HK-2 (cell line): ENCODE results near the gene SCYGR4.

Experiments
- DNase-seq: peaks from one replicate; pipeline ENCODE4 v3.0.0-alpha.2; 2018; ENCODE audit not compliant: unreplicated experiment

Gene SCYGR4

DNA sequence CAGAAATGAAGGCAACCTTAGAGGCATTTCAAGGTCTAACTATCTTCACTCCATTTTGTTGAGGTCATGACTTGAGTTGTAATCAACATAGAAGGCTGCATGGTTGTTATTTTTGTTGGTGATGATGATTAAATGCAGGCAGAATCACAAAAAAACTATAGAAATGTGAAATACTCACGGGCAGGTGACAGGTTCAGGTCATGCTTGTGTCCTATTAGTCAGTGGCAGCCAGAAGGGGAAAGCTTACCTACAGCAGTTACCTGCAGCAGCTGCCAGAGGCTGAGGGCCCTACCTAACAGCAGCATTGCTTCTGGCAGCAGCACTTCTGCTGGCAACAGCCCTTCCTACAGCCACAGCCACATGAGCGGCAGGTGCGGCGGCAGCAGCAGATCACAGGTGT is 3.1 kb upstream of the SCYGR4 start:
- no peak for DNase-seq

DNA sequence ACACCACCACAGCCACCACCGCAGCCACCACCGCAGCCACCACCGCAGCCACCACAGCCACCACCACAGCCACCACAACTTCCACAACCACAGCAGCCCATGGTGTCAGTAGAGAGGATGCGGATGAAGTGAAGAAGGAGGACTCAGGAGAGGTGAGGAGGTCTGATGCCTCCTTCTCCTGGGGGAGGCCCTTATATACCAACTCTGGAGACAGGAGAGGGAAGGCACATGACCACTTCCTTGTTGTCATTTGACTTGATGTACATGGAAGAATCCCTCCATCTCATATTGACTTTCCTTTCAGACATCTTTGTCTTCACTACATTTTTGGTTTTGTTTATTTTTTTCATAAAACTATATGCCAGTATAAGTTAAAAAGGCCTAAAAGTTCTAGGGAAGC is 2.6 kb upstream of the SCYGR4 start, which contains the start of gene SCYGR3:
Gene SCYGR3, minus strand, starts transcription at position 101 of the 400 bp plus-strand sequence. Its CDS starts 0 bp downstream, at position 101.
- DNase-seq: no peak

DNA sequence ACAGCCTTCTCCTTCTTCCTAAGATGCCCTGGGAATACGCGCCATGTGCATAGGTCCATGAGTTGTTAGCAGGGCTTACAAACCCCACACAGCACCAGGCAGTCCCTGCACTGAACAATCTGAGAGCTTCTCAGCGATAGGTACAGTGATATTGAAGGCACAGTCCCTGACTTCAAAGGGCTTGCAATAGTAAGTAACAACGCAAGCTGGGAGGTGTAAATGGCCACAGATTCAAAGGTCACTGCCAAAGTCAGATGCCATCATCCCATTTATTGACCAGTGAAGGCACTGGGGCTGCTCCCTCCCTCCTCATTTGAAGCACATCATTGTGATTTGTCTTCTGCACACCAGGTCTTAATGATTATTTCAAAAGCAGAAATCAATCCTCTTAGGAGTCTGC is 2.1 kb upstream of the SCYGR4 start:
- no peak for DNase-seq

DNA sequence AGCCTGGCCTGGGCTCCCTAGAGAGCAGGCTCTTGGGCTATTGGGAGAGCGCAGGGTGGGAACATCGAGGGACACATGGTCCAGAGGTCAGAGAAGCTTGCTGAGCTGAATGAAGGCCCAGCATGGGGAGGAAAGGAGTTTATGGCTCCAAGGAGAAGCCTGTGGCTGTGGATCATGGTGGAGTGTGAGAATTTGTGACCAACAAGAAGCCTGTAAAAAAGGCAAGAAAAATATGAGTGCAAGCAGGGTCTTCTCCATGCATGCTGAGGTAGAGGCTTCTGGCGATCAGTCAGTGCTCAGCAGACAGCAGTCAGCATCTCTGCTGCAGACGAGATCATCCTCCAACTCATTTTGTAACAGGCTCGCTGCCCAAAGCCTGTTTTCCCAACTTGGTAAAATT is 1.4 kb upstream of the SCYGR4 start:
- no peak for DNase-seq

DNA sequence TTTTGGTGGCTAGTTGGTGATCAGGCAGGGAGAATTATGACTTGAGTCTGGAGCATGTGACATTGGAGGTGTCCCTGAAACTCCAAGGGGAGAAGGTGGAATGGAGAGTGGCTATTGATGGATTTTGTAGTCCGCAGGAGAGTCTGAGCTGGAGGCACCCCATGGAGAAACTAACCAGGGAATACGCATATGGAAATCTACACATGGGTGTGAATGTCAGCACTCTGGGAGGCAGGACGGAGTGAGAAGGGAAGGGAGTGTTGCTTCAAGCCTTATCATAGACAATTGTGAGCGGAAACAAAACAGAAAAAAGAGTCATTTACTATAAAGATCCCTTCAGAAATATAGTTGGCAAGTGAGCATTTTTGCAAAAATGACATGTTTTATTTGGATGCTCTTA is 667 bp upstream of the SCYGR4 start:
- DNase-seq: no peak

DNA sequence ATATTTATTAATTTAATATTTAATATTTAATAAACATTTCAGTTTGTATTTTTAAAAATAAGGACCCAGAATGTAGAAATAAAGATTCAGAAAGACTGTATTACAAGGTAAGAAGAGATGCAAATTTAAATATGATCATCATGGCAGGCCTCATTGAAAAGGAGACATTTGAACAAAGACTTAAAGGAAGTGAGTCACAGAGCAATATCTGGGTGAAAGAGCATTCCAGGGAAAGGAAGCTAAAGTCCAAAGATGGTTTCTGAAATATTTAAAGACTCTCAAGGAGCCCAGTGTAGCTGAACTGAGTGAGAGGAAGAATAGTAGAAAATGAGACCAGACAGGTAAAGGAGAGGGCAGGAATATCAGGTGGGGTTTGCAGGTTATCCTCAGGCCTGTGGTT is 5.9 kb downstream of the SCYGR4 start:
- no peak for DNase-seq

DNA sequence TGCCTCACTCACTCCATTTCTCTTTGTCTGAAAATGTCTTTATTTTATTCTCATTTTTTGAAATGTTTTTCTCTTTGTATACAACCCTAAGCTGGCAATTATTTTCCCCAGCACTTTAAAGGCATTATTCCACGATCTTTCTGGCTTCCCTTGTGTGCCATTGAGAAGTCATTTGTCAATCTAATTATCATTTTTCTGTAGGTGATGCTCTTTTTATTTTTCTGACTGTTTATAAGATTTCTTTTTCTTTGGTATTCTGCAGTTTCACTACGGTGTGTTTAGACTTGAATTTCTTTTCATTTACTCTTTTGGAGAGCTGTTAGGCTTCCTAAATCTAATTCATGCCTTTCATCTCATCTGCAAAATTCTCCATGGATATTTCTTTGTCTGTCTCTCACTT is 8.1 kb downstream of the SCYGR4 start:
- no peak for DNase-seq

DNA sequence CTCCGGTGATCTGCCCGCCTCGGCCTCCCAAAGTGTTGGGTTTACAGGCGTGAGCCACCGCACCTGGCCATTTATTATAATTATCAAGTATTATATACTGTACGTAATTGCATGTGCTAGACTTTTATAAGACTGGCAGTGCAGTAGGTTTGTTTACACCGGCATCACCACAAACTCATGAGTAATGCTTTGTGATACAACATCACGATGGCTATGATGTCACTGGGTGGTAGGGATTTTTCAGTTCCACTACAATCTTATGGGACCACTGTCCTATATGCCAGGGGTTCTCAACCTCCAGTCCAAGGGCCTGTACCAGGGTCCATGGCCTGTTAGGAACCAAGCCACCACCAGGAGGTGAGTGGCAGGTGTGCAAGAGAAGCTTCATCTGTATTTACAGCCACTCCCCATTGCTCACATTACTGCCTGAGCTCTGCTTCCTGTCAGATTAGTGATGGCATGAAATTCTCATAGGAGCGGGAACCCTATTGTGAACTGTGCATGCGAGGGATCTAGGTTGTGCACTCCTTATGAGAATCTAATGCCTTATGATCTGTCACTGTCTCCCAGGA is 9.4 kb downstream of the SCYGR4 start:
- DNase-seq: no peak

DNA sequence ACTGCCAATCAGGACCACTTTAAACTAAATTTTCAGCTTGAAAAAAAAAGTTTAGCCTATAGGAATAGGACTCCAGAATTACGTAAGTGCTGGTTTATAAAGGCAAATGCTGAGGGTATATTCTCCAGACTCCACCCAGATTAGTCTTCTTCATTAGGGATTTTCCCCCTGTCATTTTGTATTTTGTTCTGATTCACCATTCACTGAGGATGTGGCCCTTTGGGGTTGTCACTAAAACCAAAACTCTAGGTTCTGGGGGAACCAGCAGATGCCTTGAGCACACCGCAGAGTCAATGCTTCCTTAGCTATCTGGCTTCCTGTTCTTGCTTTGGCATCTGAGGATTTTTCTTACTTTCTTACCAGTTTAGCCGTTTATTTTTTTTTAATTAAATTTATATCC is 10.5 kb downstream of the SCYGR4 start:
- DNase-seq: no peak

DNA sequence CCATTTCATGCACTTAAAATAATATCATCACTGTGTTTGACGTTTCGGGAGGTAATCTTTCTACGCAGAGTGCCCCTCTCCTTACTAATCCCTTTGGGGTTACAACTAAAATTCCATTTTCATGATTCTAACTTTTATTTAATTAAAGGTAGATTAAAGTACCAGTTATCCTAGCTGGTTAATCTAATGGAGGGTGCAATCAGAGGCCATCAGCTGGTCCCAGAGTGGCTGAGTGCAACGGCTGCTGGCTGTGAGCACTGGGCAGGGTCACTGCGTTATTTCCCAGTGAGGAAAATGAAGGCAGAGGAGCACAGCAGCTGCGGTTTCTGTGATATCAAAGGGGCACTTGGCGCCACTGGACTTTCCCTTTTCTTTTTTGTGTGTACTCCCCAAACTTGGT is 12.1 kb downstream of the SCYGR4 start:
- no peak for DNase-seq

DNA sequence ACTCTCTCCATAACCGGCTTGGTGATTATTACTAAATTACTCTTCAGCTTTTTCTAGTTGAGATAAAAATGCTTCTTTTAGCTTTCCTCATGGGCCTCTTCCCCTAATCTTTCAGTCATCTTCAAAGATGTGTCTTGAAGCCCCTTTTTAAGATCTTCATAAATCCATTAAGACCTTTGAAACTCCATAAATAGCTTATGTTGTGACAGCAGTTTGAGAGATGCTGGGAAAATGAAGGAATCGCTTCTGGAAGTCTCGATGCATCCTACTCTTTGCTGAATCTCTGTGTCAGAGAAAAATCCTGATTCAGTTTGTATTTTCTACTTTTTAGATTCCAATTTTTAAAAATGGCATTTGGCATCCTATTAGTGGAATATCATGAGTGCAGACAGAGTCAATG is 13.0 kb downstream of the SCYGR4 start:
- DNase-seq: no peak

DNA sequence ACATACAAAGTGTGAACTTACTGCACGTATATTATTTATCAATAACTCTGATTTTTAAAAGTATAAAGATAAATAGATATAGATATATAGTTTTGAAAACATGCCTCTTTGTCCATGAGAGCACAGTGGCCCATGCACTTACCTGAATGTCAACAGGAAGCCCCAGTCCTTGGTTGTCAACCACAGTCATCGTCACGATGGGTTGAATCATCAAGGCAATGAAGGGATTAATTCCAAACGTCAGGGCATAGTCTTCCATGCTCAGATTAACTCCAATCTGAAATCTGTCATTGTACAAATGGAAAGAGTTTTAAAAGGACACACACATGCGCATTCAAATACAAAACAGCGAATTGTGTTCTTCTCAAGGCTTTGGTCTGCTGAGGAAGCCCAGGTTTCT is 15.5 kb downstream of the SCYGR4 start:
- DNase-seq: no peak

DNA sequence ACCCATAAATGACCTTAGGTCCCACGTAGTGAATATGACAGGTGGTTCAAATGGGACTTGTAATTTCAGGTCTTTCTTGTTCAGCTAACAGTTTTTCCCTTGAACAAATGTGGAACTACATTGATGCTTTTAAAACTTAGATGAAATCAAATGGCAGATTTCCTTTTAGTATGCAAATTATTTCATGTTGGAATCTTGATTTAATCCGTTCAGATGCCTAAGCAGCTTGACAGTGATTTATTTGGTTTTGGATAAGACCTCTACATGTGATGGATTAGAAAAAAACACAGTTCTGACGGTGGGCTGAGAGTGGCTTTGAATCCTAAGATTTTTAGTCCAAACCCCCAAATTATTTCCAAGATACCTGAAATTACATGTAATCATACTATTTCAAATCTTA is 16.9 kb downstream of the SCYGR4 start:
- no peak for DNase-seq

DNA sequence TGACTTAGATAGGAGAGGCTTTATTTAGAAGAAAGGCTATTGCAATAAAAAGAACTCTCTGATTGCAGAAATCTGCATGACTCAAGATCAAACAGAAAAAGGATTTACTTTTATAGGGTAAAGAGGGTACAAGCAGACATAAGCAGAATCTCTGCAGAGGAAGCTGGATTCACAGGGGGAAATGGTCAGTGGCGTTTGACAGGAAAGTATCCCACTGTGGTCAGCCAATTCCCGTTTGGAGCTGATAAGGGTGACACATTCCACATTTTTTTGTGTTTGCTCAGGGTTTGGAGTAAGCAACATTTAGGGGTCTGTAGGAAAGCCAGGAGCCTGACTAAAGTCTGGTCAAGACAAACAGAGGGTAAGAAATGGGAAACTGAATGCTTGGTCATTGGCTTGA is 25.4 kb downstream of the SCYGR4 start:
- no peak for DNase-seq

DNA sequence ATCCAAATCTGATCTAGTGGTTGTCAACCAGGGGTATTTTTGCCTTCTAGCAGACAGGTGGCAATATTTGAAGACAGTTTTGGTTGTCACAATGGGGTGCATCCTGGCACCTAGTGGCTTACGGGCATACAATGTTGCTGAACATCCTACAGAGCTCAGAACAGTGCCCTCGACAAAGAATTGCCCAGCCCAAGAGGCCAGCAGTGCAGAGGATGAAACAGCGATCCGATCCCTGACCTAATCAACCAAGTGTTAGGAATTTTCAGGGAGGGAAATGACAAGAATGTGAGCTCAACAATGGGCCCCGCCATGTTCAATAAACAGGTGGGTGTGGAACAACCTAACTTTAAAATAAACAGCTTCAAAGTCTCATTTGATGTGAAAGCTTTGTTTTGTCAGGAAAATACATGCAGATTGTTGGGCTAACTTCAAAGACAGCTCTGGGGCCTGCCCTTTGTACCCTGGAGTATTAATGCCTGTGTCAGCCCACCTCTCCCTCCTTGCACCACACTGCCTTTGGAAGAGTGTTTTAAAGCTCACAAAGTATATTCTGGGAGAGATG is 26.8 kb downstream of the SCYGR4 start:
- no peak for DNase-seq

DNA sequence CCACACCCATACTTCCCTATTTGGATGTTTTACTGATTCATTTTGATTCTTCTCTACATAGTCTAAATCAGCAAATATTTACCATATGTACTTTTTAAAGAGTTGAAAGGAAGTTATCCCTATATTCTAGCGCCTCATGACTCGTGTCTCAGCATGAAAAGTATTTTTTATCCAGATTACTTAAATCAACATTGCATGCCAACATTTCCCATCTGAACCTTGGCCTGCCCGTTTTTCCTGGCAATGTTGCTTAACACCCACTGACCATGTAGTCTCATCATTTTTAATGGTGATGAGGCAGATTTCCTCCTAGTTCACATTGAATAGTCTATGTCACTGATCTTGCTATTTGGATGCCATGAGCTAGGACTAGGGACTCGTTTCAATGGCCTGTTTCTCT is 36.1 kb downstream of the SCYGR4 start:
- no peak for DNase-seq

DNA sequence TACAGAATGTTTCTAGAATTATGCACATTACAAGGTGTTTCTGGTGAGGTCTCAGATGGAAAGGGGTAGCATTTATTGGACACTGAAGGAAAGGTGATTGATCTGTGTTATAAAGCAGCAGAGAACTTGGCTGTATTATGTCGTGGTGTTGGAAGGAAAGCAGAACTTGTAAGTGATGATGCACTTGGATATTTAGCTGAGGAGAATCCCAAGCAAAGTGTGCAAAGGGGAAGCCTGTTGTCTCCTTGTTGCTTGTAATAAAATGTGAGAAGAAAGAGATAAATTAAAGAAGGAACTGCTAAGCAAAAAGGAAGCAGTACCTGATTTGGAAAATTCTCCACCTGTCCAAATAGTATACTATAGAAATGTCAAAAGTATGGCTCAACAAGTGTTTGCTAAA is 37.1 kb downstream of the SCYGR4 start:
- DNase-seq: no peak

DNA sequence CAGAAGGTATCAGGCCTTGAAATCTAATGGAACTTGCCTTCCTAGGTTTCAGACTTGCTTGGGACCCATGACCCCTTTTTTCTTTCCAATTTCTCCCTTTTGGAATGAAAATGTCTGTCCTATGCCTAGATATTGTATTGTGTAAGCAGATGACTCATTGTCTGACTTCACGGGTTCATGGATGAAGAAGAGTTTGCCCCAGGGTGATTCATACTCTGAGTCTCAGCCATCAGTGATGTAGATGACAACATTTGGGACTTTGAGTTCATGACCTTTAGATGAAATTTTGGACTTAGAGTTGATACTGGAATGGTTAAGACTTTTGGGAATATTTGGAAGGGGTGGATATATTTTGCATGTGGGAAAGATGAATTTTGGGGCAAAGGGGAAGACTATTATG is 38.2 kb downstream of the SCYGR4 start:
- peak; percentile 15 for DNase-seq

DNA sequence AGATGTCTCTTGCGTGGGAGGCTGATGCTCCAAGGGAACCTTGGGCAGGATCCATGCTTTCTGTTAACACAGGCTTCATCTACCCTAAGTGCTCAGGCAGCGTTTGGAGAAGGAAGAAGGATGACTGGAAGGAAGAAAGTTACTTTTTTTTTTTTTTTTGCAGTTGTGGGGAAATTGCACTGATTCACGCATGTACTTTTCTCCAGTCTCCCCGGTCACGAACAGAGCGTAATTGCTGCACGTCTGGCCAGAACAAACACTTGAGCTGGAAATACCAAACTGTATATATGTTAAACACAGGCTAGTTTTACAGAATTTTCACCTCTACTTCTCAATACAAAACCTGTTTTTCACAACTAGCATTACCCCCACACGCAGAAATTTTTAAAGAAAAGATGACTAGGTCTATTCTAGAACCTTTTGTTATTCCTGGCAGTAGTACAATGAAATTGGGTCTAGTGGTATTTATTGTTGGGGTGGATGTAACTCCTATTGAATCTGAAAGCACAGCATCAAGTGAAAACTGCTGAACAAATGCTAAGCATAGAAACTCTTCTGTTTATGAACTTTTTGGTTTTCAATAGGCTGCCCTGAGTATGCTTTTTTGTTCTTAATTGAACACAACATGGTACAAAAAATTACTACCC is 40.0 kb downstream of the SCYGR4 start:
- DNase-seq: no peak

DNA sequence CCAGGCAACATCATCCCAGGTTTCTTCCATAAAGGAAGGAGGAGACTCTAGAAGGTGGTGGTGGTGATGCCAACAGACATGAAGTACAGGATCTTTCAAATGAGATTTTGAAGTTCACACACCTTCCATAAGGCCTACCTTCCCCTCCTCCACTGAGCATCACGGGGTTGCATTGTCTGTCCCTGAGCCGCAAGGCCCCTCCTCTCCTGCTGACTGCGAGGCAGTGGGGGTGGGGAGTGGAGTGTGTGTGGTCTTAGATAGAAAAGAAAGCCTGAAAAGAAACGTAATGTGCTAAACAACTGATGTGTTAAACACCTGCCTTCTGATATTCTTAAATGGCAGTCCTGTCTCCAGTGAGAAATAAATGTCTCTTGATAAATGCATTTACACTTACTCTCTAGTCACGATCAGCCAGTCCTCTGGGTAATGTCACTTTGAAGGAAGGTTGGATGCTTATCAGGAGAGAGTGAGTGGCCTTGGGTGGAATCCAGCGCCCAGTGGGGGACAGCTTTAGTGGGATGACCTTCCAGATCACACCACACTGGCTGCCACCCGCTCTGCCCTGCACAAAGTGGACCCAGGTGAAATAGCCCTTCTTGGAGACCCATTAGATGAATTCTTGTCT is 43.8 kb downstream of the SCYGR4 start:
- no peak for DNase-seq

DNA sequence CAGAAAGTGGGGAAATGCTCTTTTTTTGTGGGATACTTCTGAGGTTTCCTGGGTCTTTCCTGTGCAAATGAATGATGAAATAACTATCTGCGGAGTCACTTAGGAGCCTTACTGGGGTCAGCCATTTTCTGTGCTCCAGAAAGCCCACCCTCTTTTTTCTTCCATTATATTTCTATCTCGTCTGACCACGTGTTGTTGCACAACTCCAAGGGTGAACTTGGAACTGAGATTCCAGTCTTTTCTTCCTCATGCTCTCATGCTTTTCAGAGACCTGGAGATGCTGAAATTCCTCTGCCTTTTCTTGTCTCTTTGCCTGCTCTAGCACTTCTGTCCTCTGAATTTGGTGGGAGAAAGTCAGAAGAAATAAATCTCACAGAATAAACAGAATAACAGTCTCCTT is 44.5 kb downstream of the SCYGR4 start:
- no peak for DNase-seq

DNA sequence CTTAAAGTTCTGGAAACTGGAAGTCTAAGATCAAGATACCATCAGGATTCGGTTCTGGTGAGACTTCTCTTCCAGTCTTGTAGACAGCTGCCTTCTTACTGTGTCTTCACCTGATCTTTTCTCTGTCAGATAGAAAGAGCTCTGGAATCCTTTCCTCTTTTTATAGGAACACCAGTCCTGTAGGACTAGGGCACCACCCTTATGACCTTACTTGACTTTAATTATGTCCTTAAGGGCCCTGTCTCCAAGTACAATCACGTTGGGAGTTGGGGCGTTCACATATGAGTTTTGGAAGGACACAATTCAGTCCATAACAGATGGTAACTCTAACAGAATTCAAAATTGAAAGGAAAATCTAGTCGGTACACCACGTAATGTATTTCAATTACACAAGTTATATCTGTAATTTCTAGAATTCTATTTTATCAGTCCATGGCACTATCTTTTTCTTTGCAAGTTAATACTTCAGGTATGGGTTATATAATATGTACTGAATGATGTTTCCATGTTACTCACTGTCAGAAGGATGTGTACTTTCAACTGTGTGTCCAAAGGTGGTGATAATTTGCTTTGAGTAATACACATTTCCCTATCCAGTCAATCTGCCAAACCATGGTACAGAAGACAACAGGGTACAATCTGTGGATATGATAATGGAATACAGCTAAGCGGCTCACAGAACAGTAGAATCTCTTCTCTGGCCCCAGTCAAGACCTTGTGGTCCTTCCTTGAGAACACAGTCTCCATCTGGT is 48.1 kb downstream of the SCYGR4 start:
- DNase-seq: no peak
